Liver (tissue), 3 donors: ENCODE measurements around the gene FRMPD4.

ENCODE experiments used
- ATF3 ChIP-seq: IDR thresholded peaks from 2 replicates; pipeline ENCODE4 v1.6.1; 2016; ENCODE audit warnings: antibody characterized with exemption
- CTCF ChIP-seq: fragments of 150-350 bp; IDR thresholded peaks from 2 replicates; pipeline ENCODE4 v1.5.1; 2017; ENCODE audit warnings: improper control_type of control experiment, low read depth, low read length; ENCODE audit not compliant: missing input control
- EGR1 ChIP-seq, 2 donors: IDR thresholded peaks; 2 replicates each; pipeline ENCODE4 v1.6.1; 2016 to 2018; ENCODE audit warnings: antibody characterized with exemption in 2 of 2, low read depth in 2 of 2
- GABPA ChIP-seq, 2 donors: IDR thresholded peaks in 1 of 2; conservative IDR thresholded peaks in 1 of 2; 2 replicates each; pipeline ENCODE4 v1.6.1; 2016; ENCODE audit warnings: antibody characterized with exemption in 2 of 2, mild to moderate bottlenecking in 1 of 2, moderate library complexity in 1 of 2
- HNF4A ChIP-seq, 2 donors: conservative IDR thresholded peaks; 2 replicates each; pipeline ENCODE4 v1.6.1; 2016; ENCODE audit warnings: antibody characterized with exemption in 2 of 2, mild to moderate bottlenecking in 2 of 2
- HNF4G ChIP-seq: IDR thresholded peaks from 2 replicates; pipeline ENCODE4 v1.6.1; 2016; ENCODE audit warnings: antibody characterized with exemption
- JUND ChIP-seq, 2 donors: IDR thresholded peaks; 2 replicates each; pipeline ENCODE4 v1.6.1; 2016; ENCODE audit warnings: antibody characterized with exemption in 2 of 2
- MAX ChIP-seq: IDR thresholded peaks from 2 replicates; pipeline ENCODE4 v1.6.1; 2016; ENCODE audit warnings: antibody characterized with exemption
- RAD21 ChIP-seq, 2 donors: IDR thresholded peaks; 2 replicates each; pipeline ENCODE4 v1.6.1; 2016; ENCODE audit warnings: antibody characterized with exemption in 2 of 2, mild to moderate bottlenecking in 2 of 2
- REST ChIP-seq: IDR thresholded peaks from 2 replicates; pipeline ENCODE4 v1.6.1; 2016; ENCODE audit warnings: antibody characterized with exemption, mild to moderate bottlenecking
- RXRA ChIP-seq, 2 donors: IDR thresholded peaks; 2 replicates each; pipeline ENCODE4 v1.6.1; 2017 to 2018; ENCODE audit warnings: antibody characterized with exemption in 2 of 2, mild to moderate bottlenecking in 1 of 2
- SP1 ChIP-seq: IDR thresholded peaks from 2 replicates; pipeline ENCODE4 v1.6.1; 2018; ENCODE audit warnings: antibody characterized with exemption, mild to moderate bottlenecking
- YY1 ChIP-seq: IDR thresholded peaks from 2 replicates; pipeline ENCODE4 v1.6.1; 2016; ENCODE audit warnings: antibody characterized with exemption, mild to moderate bottlenecking
- ZBTB33 ChIP-seq: IDR thresholded peaks from 2 replicates; pipeline ENCODE4 v1.6.1; 2016; ENCODE audit warnings: antibody characterized with exemption
- donor health status: healthy.
- donor health status: healthy.

GRCh38 chrX:12223650-12224049 is 85.4 kb downstream of the FRMPD4 start:
- TF ChIP-seq CTCF: no peak
- no peak for TF ChIP-seq YY1
- no peak for TF ChIP-seq REST
- no peak for TF ChIP-seq ZBTB33
- no peak for TF ChIP-seq RXRA (IDR thresholded peaks at IDR 0.05)
- no peak for TF ChIP-seq HNF4G
- no peak for TF ChIP-seq SP1
- TF ChIP-seq MAX: no peak
- TF ChIP-seq GABPA (IDR thresholded peaks at IDR 0.05 in 1 of 2, conservative IDR thresholded peaks at IDR 0.05 in 1 of 2): no peak
- no peak for TF ChIP-seq RAD21 (IDR thresholded peaks at IDR 0.05)
- TF ChIP-seq ATF3: no peak
- no peak for TF ChIP-seq EGR1 (IDR thresholded peaks at IDR 0.05; ENCODE audit: low read depth in 2 of 2)
- TF ChIP-seq JUND (IDR thresholded peaks at IDR 0.05): no peak
- no peak for TF ChIP-seq HNF4A (conservative IDR thresholded peaks at IDR 0.05)
